Activated CD4-positive, alpha-beta T cell treated with anti-CD3 and anti-CD28 coated beads, Interleukin-2, amount 10 ng/mL, durations not matched to agents 24 days and 14 days (primary cell): Measurements from ENCODE around the gene STIMATE. TPM values are rescaled to one million over a fixed set of nuclear protein-coding genes. Genes with fewer than 3 reads are reported as not detected.

Experiments used
- DNase-seq: peaks from one replicate; pipeline ENCODE4 v3.0.0; 2022
- H3K27ac Mint-ChIP-seq: one replicate; pipeline ENCODE4 v1.8.0; 2022; ENCODE audit warnings: mild to moderate bottlenecking, mixed read lengths
- H3K27me3 Mint-ChIP-seq: one replicate; pipeline ENCODE4 v1.8.0; 2022; ENCODE audit warnings: mixed read lengths
- H3K36me3 Mint-ChIP-seq: one replicate; pipeline ENCODE4 v1.8.0; 2022; ENCODE audit warnings: low read depth, mild to moderate bottlenecking, mixed read lengths
- H3K4me1 Mint-ChIP-seq: one replicate; pipeline ENCODE4 v1.8.0; 2021; ENCODE audit warnings: mixed read lengths
- H3K4me3 Mint-ChIP-seq: one replicate; pipeline ENCODE4 v1.8.0; 2022; ENCODE audit warnings: mild to moderate bottlenecking, moderate library complexity, mixed read lengths
- H3K9me3 Mint-ChIP-seq: one replicate; pipeline ENCODE4 v1.8.0; 2021; ENCODE audit warnings: mixed read lengths
- intact Hi-C: fragments of 100-400 bp; cut with micrococcal nuclease; formaldehyde crosslinking; loops from one replicate; pipeline ENCODE4 v1.15.1; 2023
- total RNA-seq: library from RNA; stranded (reverse); gene quantifications from 2 replicates; pipeline ENCODE4 v1.2.3, GENCODE V29; 2022

Gene STIMATE
- total RNA-seq, 1 donor from 2014 or later = 13.8 TPM

- no peak for DNase-seq
- H3K4me3 Mint-ChIP-seq = no peak overlapping the region
- H3K27me3 Mint-ChIP-seq = no peaks in the 10 kb centered on the region
- no peaks in the 10 kb centered on the region for H3K9me3 Mint-ChIP-seq
- intact Hi-C loops = loop anchor here (5.0 kb wide), 1 partner anchor 83 kb away; no protein-coding TSS in a partner anchor
- no peak overlapping the region for H3K27ac Mint-ChIP-seq
- no peaks in the 10 kb centered on the region for H3K4me1 Mint-ChIP-seq
- peaks cover 2% of the 10 kb centered on the region for H3K36me3 Mint-ChIP-seq
Measured at GRCh38 chr3:52849656-52850055, 47.7 kb downstream of the STIMATE start.

DNA sequence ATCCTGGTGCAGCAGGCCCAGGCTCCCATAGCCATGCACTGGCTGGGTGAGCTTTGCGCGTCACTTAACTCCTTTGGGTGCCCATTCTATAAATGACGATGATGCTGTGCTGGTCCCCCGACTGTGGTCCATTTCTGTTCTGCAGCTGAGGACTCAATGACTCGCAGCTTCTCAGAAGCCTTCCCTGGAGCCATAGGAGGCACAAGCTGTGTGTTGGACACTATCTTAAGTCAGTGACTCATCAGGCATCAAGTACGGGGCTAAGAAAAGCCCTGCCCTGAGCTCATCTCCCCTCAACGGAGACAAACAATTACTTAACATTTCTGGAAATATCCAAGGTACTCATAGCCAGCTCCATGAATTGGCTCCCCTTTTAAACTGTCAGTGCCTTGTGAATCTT is 48.7 kb downstream of the STIMATE start:
- no peaks in the 10 kb centered on the region for H3K9me3 Mint-ChIP-seq
- intact Hi-C loops = no loop called here
- no peak for DNase-seq
- peaks cover 4% of the 10 kb centered on the region for H3K36me3 Mint-ChIP-seq
- no peak overlapping the region for H3K27ac Mint-ChIP-seq
- no peaks in the 10 kb centered on the region for H3K27me3 Mint-ChIP-seq
- H3K4me3 Mint-ChIP-seq = no peak overlapping the region
- no peaks in the 10 kb centered on the region for H3K4me1 Mint-ChIP-seq

DNA sequence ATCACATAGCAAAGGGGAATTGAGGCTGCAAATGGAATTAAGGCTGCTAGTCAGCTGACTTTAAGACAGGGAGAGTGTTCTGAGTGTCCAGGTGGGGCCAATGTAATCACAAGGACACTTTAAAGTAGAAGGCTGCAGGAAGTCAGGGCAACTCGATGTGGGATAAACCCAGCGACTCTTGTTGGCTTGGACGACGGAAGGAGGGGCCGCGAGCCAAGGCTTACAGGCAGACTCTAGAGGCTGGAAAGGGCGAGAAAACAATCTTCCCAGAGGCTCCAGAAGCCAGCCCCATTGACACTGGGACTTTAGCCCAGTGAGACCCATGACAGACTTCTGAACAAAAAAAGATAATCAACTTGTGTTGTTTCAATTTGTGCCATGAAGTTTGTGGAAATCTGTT is 49.6 kb downstream of the STIMATE start:
- Mint-ChIP-seq H3K4me1 (no peaks in the 10 kb centered on the region), H3K27me3 (no peaks in the 10 kb centered on the region), H3K36me3 (peaks cover 4% of the 10 kb centered on the region), H3K4me3 (no peak overlapping the region), H3K27ac (no peak overlapping the region), H3K9me3 (no peaks in the 10 kb centered on the region)
- intact Hi-C loops = no loop called here
- no peak for DNase-seq

DNA sequence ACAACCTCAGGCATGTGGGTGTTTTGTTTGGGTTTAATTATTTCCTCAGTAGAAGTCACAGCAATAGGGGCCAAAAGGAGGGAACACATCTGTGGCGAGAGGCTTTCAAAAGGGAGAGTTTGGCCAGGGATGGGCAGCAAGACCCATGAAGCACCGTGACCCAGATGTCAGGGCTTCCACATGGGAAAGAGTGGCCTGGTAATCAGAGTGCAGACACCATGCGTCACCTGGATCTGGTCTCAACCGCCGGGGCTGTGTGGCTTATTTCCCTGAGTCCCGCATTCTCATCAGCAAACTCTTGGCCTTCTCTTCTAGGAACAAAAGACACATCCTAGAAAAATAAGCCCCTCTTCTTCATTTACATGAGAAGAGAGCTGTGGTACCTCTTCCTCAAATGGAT is 50.1 kb downstream of the STIMATE start:
- DNase-seq = no peak
- intact Hi-C loops = no loop called here
- H3K27ac Mint-ChIP-seq = no peak overlapping the region
- H3K4me3 Mint-ChIP-seq = no peak overlapping the region
- no peaks in the 10 kb centered on the region for H3K27me3 Mint-ChIP-seq
- no peaks in the 10 kb centered on the region for H3K9me3 Mint-ChIP-seq
- peaks cover 4% of the 10 kb centered on the region for H3K36me3 Mint-ChIP-seq
- H3K4me1 Mint-ChIP-seq = no peaks in the 10 kb centered on the region

DNA sequence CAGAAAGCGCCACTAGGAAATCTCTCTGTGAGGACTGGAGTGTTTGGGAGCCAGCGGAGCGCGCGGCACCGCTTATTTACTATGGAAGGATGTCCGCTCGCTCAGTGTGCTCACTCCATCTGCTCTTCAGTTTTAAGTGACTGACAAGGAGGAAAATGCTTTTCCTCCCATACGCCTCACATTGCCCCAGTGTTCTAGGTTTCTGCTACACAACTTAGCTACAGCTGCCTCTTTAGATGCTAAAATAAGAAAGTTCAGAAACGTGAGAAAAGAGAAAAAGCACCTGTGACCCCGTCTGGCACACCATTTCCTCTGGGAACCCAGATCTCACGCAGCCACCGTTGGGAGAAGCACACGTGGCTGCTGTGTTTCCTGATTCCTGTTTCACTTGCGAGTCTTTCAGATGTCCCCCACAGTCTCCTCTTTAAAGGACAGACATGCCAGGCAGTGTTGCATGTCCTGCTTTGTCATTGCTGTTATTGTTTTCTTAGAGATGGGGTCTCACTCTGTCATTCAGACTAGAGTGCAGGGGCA is 50.8 kb downstream of the STIMATE start:
- H3K36me3 Mint-ChIP-seq = peaks cover 6% of the 10 kb centered on the region
- no peaks in the 10 kb centered on the region for H3K9me3 Mint-ChIP-seq
- DNase-seq = no peak
- no peaks in the 10 kb centered on the region for H3K27me3 Mint-ChIP-seq
- no peak overlapping the region for H3K4me3 Mint-ChIP-seq
- H3K4me1 Mint-ChIP-seq = no peaks in the 10 kb centered on the region
- intact Hi-C loops = no loop called here
- no peak overlapping the region for H3K27ac Mint-ChIP-seq

- peak; percentile 63 for DNase-seq
- Mint-ChIP-seq H3K4me3 (no peak overlapping the region), H3K4me1 (no peaks in the 10 kb centered on the region), H3K9me3 (no peaks in the 10 kb centered on the region), H3K27ac (no peak overlapping the region), H3K27me3 (no peaks in the 10 kb centered on the region), H3K36me3 (peaks cover 6% of the 10 kb centered on the region)
- intact Hi-C loops = no loop called here
Measured at GRCh38 chr3:52845691-52846431, 51.5 kb downstream of the STIMATE start.

DNA sequence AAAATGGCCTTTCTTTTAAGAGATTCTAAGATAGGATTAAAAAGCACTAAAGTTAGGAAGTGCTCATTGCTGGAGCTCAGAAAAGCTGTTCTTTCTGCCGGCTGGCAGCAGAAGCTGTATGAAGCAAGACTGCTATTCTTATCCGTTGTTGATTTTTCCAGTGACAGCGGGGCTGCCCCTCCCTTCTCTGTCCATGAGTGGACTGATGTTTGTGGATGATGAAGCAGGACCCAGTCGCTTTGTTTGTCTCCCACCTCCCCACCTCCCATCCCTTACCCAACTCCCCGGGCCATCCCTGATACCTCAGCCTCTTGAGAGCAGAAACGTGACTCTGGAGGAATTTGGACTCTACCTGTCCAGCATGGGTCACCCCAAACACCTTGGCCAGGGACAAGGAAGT is 52.2 kb downstream of the STIMATE start:
- Mint-ChIP-seq H3K9me3 (no peaks in the 10 kb centered on the region), H3K4me1 (peaks cover under 1% of the 10 kb centered on the region), H3K27ac (no peak overlapping the region), H3K36me3 (peaks cover 7% of the 10 kb centered on the region), H3K27me3 (no peaks in the 10 kb centered on the region), H3K4me3 (no peak overlapping the region)
- intact Hi-C loops = no loop called here
- DNase-seq = no peak

DNA sequence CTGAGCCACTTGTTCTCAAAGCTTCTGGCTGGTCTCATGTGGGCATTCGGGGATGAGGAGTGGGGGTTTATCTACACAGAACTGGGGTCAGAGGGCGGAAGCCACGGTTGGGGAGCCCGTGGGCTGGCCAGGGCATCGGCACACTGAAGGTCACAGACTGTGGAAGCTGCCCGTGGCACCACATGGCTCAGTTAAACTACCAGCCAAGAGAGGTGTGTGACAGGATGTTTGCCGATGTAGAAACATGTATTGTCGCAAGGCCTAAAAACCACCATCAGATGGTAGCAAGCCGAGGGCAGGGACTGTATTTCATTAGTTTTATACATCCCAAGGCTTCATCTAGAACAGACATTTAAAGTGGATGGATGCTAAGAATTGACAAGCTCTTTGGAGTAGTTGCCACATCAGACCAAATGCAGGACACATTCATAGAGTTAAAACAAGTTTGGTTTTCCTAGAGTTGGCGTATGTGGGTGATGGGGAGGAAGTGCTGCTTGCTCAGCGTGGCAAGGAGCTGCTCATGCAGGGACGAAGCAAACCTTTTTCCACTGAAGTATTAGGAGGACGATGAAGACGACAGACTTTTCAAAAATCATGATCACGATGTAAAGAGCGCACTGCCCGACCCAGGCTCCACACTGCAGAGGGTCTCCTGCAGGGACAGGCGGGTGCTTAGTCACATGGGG is 52.9 kb downstream of the STIMATE start:
- Mint-ChIP-seq H3K27me3 (no peaks in the 10 kb centered on the region), H3K4me1 (peaks cover 5% of the 10 kb centered on the region), H3K9me3 (no peaks in the 10 kb centered on the region), H3K4me3 (no peak overlapping the region), H3K27ac (no peak overlapping the region), H3K36me3 (peaks cover 8% of the 10 kb centered on the region)
- DNase-seq = no peak
- intact Hi-C loops = no loop called here

DNA sequence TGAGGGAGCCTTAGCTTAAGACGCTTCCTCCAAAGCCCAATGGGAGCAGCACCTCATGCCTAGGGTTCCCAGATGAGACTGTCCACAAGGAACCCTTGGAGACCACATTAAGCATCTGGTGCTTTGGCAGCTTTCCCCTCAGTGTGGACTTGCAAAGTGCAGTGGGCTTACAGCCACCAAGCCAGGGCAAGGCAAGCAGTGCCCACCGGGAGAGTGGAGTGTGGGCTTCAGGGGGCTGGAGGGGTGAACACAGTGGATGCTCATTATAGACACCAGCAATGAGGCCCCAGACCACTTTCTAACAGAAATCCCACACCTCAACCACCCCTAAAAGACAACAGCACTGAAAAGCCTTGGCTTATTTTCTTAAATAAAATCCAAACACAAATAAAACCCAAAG is 53.5 kb downstream of the STIMATE start:
- H3K27me3 Mint-ChIP-seq = no peaks in the 10 kb centered on the region
- no peaks in the 10 kb centered on the region for H3K9me3 Mint-ChIP-seq
- no peak overlapping the region for H3K27ac Mint-ChIP-seq
- DNase-seq = no peak
- peaks cover 8% of the 10 kb centered on the region for H3K36me3 Mint-ChIP-seq
- no peak overlapping the region for H3K4me3 Mint-ChIP-seq
- intact Hi-C loops = no loop called here
- peaks cover 9% of the 10 kb centered on the region for H3K4me1 Mint-ChIP-seq

GRCh38 chr3:52843108-52843865 is 54.1 kb downstream of the STIMATE start:
- Mint-ChIP-seq H3K4me1 (peaks cover 15% of the 10 kb centered on the region), H3K27me3 (no peaks in the 10 kb centered on the region), H3K9me3 (no peaks in the 10 kb centered on the region), H3K27ac (no peak overlapping the region), H3K4me3 (no peak overlapping the region), H3K36me3 (peaks cover 8% of the 10 kb centered on the region)
- no peak for DNase-seq
- intact Hi-C loops = no loop called here

GRCh38 chr3:52842424-52842823 is 54.9 kb downstream of the STIMATE start:
- DNase-seq = no peak
- no peaks in the 10 kb centered on the region for H3K9me3 Mint-ChIP-seq
- no peak overlapping the region for H3K4me3 Mint-ChIP-seq
- intact Hi-C loops = no loop called here
- peaks cover 10% of the 10 kb centered on the region for H3K36me3 Mint-ChIP-seq
- peaks cover 24% of the 10 kb centered on the region for H3K4me1 Mint-ChIP-seq
- H3K27me3 Mint-ChIP-seq = no peaks in the 10 kb centered on the region
- H3K27ac Mint-ChIP-seq = no peak overlapping the region

DNA sequence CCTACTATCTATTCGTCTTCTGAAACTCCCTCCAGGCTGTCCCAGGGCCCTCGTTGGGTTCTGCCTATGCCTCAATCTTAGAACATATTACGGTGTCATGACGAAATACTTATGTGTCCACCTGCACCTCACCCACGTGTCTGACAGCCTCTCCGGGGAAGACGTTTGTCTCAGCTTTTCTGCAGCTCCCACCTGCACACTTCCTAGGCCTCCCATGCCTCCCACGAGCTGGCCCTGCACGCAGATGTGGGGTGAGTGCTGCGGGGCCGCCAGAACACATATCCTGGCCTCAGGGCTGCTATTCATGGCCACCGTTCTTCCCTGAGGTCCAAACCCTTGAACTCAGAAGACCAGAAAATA is 55.4 kb downstream of the STIMATE start:
- H3K4me3 Mint-ChIP-seq = no peak overlapping the region
- no peak overlapping the region for H3K27ac Mint-ChIP-seq
- intact Hi-C loops = no loop called here
- H3K36me3 Mint-ChIP-seq = peaks cover 10% of the 10 kb centered on the region
- H3K27me3 Mint-ChIP-seq = no peaks in the 10 kb centered on the region
- peaks cover 26% of the 10 kb centered on the region for H3K4me1 Mint-ChIP-seq
- no peak for DNase-seq
- no peaks in the 10 kb centered on the region for H3K9me3 Mint-ChIP-seq

- no peak overlapping the region for H3K4me3 Mint-ChIP-seq
- no peak overlapping the region for H3K27ac Mint-ChIP-seq
- H3K9me3 Mint-ChIP-seq = no peaks in the 10 kb centered on the region
- DNase-seq = no peak
- H3K36me3 Mint-ChIP-seq = peaks cover 10% of the 10 kb centered on the region
- intact Hi-C loops = no loop called here
- no peaks in the 10 kb centered on the region for H3K27me3 Mint-ChIP-seq
- H3K4me1 Mint-ChIP-seq = peaks cover 29% of the 10 kb centered on the region
Measured at GRCh38 chr3:52841211-52841980, 56.0 kb downstream of the STIMATE start.
